Stimulated activated CD8-positive, alpha-beta memory T cell treated with anti-CD3 and anti-CD28 coated beads, Interleukin-12 subunit alpha, Interleukin-12 subunit beta, amount 100 ng/mL, for 1 hour (primary cell): Measurements from ENCODE around the gene LHX3.

Experiments
- DNase-seq: peaks from one replicate; pipeline ENCODE4 v3.0.0-alpha.2; 2020; ENCODE audit warnings: low read depth

Gene LHX3

DNA sequence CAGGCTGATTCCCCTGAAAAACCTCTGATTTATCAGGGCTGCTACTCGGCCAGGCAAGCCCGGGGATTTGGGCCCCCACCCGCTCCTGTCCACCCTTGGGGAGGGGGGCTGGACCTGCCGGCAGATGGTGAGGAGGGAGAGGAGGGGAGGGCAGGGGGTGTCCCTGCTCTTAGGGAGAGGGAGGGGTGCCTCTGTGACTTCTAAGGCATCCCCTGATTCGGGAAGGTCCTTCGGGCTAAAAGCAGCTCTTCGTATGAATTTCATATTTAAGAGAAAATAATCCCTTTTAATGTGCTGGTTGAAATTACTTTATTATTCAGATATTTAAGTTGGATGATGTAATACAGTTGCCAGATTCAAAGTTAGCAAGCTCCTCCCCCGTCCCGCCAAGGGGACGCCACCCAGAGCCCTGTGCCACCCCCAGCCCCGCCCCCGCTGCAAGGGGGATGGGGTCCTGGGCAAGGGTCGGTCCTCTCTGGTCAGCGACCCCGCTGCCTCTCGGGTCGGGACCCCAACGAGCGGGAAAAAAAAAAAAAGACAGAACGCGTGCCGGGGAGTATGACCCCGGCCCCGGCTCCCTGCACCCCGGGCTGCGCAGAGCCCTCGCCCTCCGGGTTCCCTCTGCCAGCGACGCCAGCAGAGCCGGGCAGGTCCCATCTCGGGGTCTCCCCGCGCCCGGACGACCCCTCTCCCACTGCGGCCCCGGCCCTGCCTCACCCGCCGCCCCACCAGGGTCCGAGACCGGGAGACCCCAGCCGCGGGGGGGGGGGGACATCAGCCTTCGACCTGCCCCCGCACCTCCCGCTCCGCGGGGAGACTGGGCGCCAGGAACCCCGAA lies 12.4 kb downstream of the LHX3 start:
- DNase-seq: no peak

DNA sequence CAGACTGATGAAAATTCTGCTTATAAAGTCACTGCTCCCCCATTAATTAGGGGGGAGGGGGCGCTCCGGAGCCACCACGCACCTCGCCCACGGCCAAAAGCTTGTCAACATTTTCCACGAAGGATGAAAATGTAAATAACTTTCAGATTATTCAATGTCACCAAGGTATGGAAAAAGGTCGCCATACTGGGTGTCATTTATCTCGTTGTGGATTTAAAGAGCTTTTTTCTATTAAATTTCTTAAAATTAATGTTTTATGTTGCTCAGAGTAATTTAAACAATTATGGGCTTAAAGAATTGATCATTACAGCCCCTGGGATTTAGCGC lies 13.0 kb downstream of the LHX3 start:
- DNase-seq: no peak

DNA sequence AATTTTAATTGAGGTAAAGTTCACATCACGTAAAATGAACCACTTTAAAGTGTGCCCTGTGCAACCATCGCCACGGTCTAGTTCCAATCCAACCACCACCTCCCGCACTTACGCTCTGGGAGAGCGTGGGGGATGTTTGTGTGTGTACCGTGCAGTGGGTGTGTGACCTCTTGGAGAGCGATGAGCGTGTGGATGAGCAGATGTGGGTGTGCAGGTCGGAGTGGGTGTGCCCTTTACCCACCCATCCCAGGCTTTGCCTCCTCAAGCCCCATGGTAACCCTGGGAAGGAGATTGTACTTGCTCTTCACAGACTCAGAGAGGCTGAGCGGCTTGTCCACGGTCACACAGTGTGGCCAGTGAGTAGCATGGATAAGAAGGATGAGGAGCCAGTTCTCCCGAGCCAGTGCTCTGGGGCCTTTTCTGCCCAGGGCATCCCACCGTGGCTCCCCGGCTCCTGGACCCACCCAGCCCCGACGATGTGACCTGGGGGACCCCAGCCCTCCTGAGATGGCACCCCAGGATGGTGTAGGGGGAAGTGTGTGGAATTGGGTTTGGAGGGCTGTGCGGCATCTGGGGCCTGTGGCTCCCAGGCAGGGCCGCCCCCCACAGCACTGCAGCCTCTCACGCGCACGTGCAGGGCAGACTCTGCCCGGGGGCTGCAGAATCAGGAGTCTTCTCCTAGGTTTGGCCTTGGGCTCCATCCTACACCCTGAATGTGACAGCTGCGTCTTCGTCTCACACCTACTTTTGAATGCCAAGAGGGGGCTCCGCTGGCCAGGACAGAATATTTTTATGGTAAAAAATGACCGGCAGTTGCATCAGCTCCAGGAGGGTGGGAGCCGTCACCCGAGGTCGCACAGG lies 13.6 kb downstream of the LHX3 start:
- no peak for DNase-seq

DNA sequence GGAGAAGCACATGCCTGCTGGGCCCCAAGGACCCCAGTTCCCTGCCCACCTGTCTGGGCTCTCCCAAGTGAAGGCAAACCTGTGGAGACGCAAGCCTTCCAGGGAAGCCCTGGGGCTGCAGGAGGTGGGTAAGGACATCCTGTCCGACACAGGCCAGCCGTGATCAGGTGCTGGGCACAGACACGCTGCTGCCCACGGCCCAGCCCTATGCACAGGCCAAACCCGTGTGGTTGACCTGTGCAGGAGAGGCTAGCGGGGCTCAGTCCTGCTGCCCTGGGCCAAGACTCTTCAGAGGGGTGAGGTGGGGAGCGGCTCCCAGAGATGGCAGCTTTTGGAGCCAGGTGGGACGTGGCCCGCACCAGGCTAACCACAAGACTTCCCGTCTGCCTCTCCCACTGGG lies 14.3 kb downstream of the LHX3 start:
- DNase-seq: no peak

GRCh38 chr9:136190237-136190601 lies 14.7 kb downstream of the LHX3 start:
- DNase-seq: no peak

DNA sequence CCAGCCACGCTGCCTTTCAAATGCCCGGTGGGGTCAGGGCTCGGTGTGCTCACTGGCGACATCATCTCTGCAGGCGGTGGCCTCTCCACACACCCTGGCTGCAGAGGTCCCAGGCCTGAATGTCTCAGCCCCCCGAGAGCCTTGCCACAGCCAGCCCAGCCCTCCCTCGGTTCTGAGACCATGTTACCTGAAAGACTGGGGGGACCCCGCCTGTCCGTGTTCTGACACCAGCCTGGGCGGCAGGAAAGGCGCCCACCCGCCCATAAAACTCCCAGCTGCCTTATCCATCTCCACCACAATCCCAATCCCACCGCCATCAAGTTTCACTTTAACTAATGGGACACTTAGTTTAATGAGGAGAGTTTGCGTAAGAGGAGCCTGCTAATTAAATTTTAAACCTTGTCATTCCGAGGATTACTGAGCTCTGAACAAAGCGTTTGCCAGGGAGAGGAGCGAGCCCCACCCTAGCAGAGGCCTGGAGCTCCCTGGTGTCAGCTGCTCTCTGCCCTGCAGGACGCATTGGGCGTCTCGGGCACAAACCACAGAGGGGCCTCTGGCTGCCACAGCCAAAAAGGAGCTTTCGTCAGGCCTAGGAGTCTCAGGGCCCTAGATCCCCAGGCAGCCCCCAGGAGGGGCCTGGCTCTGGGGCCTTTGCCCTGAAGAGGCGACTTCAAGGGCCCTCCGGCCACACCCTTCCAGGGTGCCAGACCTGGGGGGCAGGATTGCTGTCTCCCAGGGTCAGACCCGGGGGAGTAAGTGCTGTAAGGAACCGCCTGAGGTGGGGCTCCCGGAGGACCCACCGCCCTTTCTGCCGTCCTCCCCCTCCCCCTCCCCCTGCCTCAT lies 15.3 kb downstream of the LHX3 start:
- no peak for DNase-seq

- no peak for DNase-seq
These were observed 17.0 kb downstream of the LHX3 start for GRCh38 chr9:136187683-136188586.

DNA sequence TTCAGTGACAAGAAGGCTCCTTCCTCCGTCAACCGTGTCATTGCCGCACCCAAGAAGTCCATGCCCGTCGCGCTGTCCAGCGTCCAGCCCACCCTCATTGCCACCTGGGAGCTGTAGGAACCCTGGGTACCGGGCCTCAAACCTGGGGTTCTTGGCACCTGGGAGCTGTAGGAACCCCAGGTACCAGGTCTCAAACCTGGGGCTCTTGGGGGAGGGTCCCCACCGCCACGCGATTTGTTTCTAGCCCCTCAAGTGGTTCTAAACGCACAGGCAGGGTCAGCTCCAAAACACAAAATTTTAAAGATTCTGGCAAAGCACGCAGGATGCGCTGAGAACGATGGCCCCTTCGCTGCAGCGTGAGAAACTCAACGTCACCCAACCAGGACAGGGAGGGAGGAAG lies 17.7 kb downstream of the LHX3 start:
- no peak for DNase-seq

DNA sequence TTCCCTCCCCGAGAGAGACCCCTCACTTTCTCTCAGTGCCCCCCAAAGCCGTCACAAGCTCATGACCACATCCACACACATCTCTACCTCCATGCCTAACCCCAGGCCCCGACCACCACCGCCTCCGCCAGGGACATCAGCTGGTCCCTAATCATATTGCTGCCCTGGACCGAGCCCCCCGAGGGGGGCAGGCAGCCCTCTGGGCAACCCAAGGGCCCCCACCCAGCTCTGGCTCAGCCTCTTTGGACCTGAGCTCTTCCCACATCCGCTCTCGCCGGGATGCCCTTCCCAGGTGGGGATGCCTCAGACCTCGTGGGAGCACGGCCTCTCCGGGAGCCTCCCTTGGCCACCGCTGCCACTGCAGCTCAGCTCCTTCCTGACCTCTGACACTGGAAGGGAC lies 18.5 kb downstream of the LHX3 start:
- no peak for DNase-seq

DNA sequence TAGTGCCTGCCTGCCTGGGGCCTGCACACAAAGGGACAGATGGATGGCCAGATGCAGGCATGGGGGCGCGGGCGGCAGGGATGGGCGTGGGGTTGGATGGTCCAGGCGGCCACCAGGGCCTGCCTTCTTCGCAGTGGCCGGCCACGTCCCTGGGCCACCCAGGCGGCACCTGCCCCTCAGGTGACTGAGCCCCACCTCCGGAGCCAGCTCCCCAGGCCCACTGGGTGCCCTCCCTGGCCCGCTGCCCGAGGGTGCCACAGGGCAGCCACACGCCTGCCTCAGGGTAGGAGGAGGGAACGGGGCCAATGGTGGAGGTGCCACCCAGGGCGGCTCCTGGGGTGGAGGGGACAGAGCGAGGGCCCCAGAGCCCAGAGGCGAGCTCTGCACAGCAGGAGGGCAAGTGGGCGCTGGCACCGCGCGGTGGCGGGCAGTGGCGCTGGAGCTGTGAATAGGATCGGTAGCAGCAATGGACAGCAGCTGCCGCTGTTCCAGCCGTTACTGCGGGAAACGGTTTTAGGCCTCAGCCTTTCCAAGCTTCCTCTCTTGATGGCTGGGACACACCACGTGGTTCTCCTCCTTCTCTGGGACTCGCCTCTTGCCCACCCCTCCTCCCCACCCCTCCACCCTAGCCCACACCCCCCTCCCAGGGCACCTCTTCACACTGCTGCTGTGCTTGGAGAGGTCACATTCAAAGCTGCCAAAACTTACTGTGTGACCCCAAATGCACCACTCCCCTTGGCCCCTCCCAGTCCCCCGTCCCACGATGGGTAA lies 19.1 kb downstream of the LHX3 start:
- DNase-seq: no peak

GRCh38 chr9:136185066-136185465 lies 19.9 kb downstream of the LHX3 start:
- DNase-seq: no peak

- no peak for DNase-seq
These were observed 22.0 kb downstream of the LHX3 start for GRCh38 chr9:136182850-136183422.

GRCh38 chr9:136182420-136182787 lies 22.5 kb downstream of the LHX3 start:
- no peak for DNase-seq

DNA sequence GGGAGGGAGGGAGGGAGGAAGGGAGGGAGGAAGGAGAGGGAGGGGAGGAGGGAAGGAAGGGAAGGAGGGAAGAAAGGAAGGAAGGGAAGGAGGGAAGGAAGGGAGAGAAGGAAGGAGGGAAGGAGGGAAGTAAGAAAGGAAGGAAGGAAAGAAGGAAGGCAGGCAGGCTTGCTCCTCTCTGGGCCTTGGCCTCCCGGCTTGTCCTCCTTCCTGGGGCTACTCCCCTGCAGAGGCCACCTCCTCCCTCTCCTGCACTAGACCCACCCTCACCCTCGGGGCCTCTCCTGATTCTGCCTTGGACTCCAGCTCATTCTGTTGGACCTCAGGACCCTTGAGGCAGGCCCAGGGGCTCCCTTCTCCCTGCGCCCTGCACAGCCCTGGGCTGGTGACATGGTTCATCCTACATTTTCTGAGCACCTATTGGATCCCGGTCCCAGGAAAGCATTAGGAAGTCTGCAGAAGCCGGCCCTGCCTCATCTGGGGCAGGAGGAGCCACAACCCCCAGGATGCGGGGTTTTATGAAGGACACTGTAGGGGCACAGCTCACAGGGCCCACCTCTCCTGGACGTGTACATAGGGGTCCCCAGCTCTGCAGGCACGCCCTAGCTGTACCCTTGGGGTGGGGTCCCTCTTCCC lies 23.0 kb downstream of the LHX3 start:
- no peak for DNase-seq

GRCh38 chr9:136180586-136180985 lies 24.3 kb downstream of the LHX3 start:
- no peak for DNase-seq

- DNase-seq: no peak
These were observed 25.2 kb downstream of the LHX3 start for GRCh38 chr9:136179761-136180160.

GRCh38 chr9:136179101-136179616 lies 25.8 kb downstream of the LHX3 start:
- DNase-seq: no peak

DNA sequence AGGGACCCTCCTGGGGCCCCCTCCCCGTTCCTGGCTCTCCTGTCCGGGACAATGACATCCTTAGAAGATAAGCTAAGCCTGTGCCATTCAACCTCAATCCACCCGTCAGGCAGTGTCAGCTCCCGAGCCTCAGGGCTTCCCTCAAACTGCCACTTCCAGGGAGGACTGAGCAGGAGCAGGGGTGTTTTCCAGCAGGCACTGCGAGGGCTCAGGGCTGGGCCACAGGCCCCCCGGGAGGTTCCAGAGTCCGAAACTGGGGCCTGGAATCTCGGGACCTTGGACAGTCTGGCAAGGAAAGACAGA lies 26.2 kb downstream of the LHX3 start:
- DNase-seq: no peak

- DNase-seq: no peak
These were observed 26.7 kb downstream of the LHX3 start for GRCh38 chr9:136178061-136178772.
